Stomach (tissue), 9 donors: Measurements from ENCODE around the gene TMEM198. TPM values are rescaled to one million over a fixed set of nuclear protein-coding genes. Genes with fewer than 3 reads are reported as not detected.

ENCODE experiments used
- DNase-seq, 2 donors: peaks; one replicate each; pipeline versions ENCODE4 v3.0.0 to v3.0.0-alpha.2; 2013 to 2019
- H3K27ac ChIP-seq, 5 donors: fragments of 200-600 bp in 4 of 5; sonication (generic) in 4 of 5; one replicate each; pipeline ENCODE4 v1.5.1; 2013 to 2019; ENCODE audit warnings: mild to moderate bottlenecking in 1 of 5, moderate library complexity in 1 of 5
- H3K27me3 ChIP-seq, 3 donors: fragments of 200-600 bp; sonication (generic); one replicate each; pipeline ENCODE4 v1.5.1; 2017 to 2019; ENCODE audit warnings: mixed run types in 1 of 3
- H3K36me3 ChIP-seq, 4 donors: fragments of 200-600 bp; sonication (generic); 1 replicate in 3 of 4; 2 replicates in 1 of 4; pipeline ENCODE4 v1.5.1; 2016 to 2019
- H3K4me1 ChIP-seq, 4 donors: fragments of 200-600 bp; sonication (generic); one replicate each; pipeline ENCODE4 v1.5.1; 2016 to 2019
- H3K4me3 ChIP-seq, 4 donors: fragments of 200-600 bp; sonication (generic) in 3 of 4; one replicate each; pipeline ENCODE4 v1.5.1; 2016 to 2019; ENCODE audit warnings: mild to moderate bottlenecking in 1 of 4
- H3K9me3 ChIP-seq, 4 donors: fragments of 200-600 bp; sonication (generic); one replicate each; pipeline ENCODE4 v1.5.1; 2016 to 2019
- CTCF ChIP-seq, 7 experiments: fragments of 450-650 bp in 4 of 7; fragments of 200-600 bp in 3 of 7; sonication (generic) in 3 of 7; IDR thresholded peaks; one replicate each; pipeline ENCODE4 v1.5.1; 2016 to 2019; ENCODE audit warnings: antibody characterized with exemption in 7 of 7, control low read depth in 2 of 7, mild to moderate bottlenecking in 1 of 7
- EP300 ChIP-seq: sonication (generic); formaldehyde crosslinking; IDR thresholded peaks from one replicate; pipeline ENCODE4 v1.6.1; 2017; ENCODE audit warnings: antibody characterized with exemption
- POLR2A ChIP-seq, 4 donors: fragments of 450-650 bp; IDR thresholded peaks; one replicate each; pipeline ENCODE4 v1.6.1; 2016; ENCODE audit warnings: antibody characterized with exemption in 4 of 4, control low read depth in 2 of 4, mild to moderate bottlenecking in 1 of 4, moderate library complexity in 1 of 4
- POLR2AphosphoS5 ChIP-seq, 3 donors: sonication (generic); formaldehyde crosslinking; IDR thresholded peaks; one replicate each; pipeline ENCODE4 v1.6.1; 2016; ENCODE audit warnings: antibody characterized with exemption in 3 of 3
- WGBS, 5 donors: extraction: QIAGEN DNeasy Blood & Tissue Kit in 3 of 5; methylation state at CpG; one replicate each; pipeline versions ENCODE4 v1.1.5 to v1.1.7; 2013 to 2018; 5-methylcytosine and 5-hydroxymethylcytosine counted together
- intact Hi-C: fragments of 100-400 bp; cut with DNase I; formaldehyde crosslinking; loops from one replicate; pipeline ENCODE4 v1.15.1; 2023; ENCODE audit warnings: low total_unique reads
- polyA plus RNA-seq, 3 donors: library from polyadenylated mRNA; stranded (reverse); fragments of 200-250 nt; gene quantifications; one replicate each; pipeline ENCODE4 v1.2.3, GENCODE V29; 2013
- total RNA-seq, 5 donors: library from RNA; depleted of rRNA; stranded (reverse); fragments of >200 nt; gene quantifications; one replicate each; pipeline versions ENCODE4 v1.1.0 to v1.2.3, GENCODE V29; 2014 to 2016
- donor health status: healthy with polysubstance abuse.
- donor health status: Bipolar disorder and iron deficiency.
- donor health status: healthy.

Gene TMEM198
- total and polyA plus RNA-seq, 8 donors = 0.92 to 7.5 (median 2.4) TPM; not detected in 2

- WGBS, 5 donors = 72 to 83% (median 80%) methylated on average over 12 to 13 of the region's 13 CpGs
- peaks cover 0 to 60% (median 21%) of the 10 kb centered on the region in 3 donors for H3K27me3 ChIP-seq
- peak within 1 kb of the TSS; percentile 49 to 90 (median 84) for H3K27ac ChIP-seq
- H3K4me1 ChIP-seq = peaks cover 8 to 27% (median 22%) of the 10 kb centered on the region in 4 donors
- intact Hi-C loops = no loop called here
- no peak for DNase-seq
- no peaks in the 10 kb centered on the region for H3K9me3 ChIP-seq
- TF ChIP-seq POLR2A (IDR thresholded peaks at IDR 0.05) = no peak
- TF ChIP-seq EP300 = no peak
- TF ChIP-seq POLR2AphosphoS5 (IDR thresholded peaks at IDR 0.05) = no peak
- TF ChIP-seq CTCF (IDR thresholded peaks at IDR 0.05) = no peak
- peak within 1 kb of the TSS; percentile 71 to 88 (median 78) for H3K4me3 ChIP-seq
- H3K36me3 ChIP-seq = peaks cover 0 to 9% (median 6%) of the 10 kb centered on the region in 4 donors
These were observed 28.6 kb downstream of the TMEM198 start, which contains the start of gene INHA for GRCh38 chr2:219572237-219573001. Gene INHA (plus strand): TSS chr2:219572310. CDS start chr2:219572375, 65 bp downstream.

GRCh38 chr2:219573166-219573565 is 29.3 kb downstream of the TMEM198 start:
- Histone ChIP-seq H3K9me3 (no peaks in the 10 kb centered on the region), H3K27ac (no peak overlapping the region), H3K36me3 (peaks cover 0 to 1% (median under 1%) of the 10 kb centered on the region in 4 donors), H3K4me1 (peaks cover 8 to 27% (median 22%) of the 10 kb centered on the region in 4 donors), H3K4me3 (no peak overlapping the region), H3K27me3 (peaks cover 0 to 67% (median 21%) of the 10 kb centered on the region in 3 donors)
- no peak for DNase-seq
- TF ChIP-seq EP300 (no peak), POLR2AphosphoS5 (IDR thresholded peaks at IDR 0.05) (no peak), POLR2A (IDR thresholded peaks at IDR 0.05) (no peak), CTCF (IDR thresholded peaks at IDR 0.05) (no peak)
- intact Hi-C loops = no loop called here
- 79 to 94% (median 86%) methylated on average over 5 of the region's 5 CpGs for WGBS, 5 donors

- Histone ChIP-seq H3K4me3 (no peak overlapping the region), H3K9me3 (no peaks in the 10 kb centered on the region), H3K27ac (no peak overlapping the region), H3K27me3 (peaks cover 0 to 72% (median 21%) of the 10 kb centered on the region in 3 donors), H3K4me1 (peaks cover 8 to 27% (median 18%) of the 10 kb centered on the region in 4 donors), H3K36me3 (no peaks in the 10 kb centered on the region)
- 79 to 84% (median 80%) methylated on average over 19 to 22 of the region's 22 CpGs for WGBS, 5 donors
- no peak for TF ChIP-seq CTCF (IDR thresholded peaks at IDR 0.05)
- no peak for TF ChIP-seq EP300
- no peak for TF ChIP-seq POLR2AphosphoS5 (IDR thresholded peaks at IDR 0.05)
- TF ChIP-seq POLR2A (IDR thresholded peaks at IDR 0.05) = no peak
- DNase-seq = no peak
- intact Hi-C loops = no loop called here
These were observed 30.9 kb downstream of the TMEM198 start for GRCh38 chr2:219574484-219575311.
